Cardiac muscle cell (in vitro differentiated cells and primary cell): Measurements from ENCODE around the gene NES. TPM values are rescaled to one million over a fixed set of nuclear protein-coding genes. Genes with fewer than 3 reads are reported as not detected.

Experiments
- DNase-seq, 2 donors: peaks; one replicate each; pipeline versions ENCODE4 v3.0.0 to v3.0.0-alpha.2; 2010 to 2017; ENCODE audit warnings: low read depth in 1 of 2, low spot score in 1 of 2
- H3K27ac ChIP-seq: fragments of 200-600 bp; sonication (generic); 2 replicates; pipeline ENCODE4 v1.5.1; 2016
- H3K27me3 ChIP-seq: fragments of 200-600 bp; sonication (generic); 2 replicates; pipeline ENCODE4 v1.6.0; 2016; ENCODE audit warnings: control low read depth
- H3K36me3 ChIP-seq: fragments of 200-600 bp; sonication (generic); 2 replicates; pipeline ENCODE4 v1.5.1; 2016; ENCODE audit warnings: control low read depth
- H3K4me1 ChIP-seq: fragments of 200-600 bp; sonication (generic); 2 replicates; pipeline ENCODE4 v1.8.1; 2017; ENCODE audit warnings: low read depth, mild to moderate bottlenecking, mixed run types
- H3K4me3 ChIP-seq: fragments of 200-600 bp; sonication (generic); 2 replicates; pipeline ENCODE4 v1.5.1; 2016; ENCODE audit warnings: mild to moderate bottlenecking
- H3K9me3 ChIP-seq: fragments of 200-600 bp; sonication (generic); 2 replicates; pipeline ENCODE4 v1.5.1; 2017; ENCODE audit warnings: low read depth, mild to moderate bottlenecking, control low read depth
- polyA plus RNA-seq: library from polyadenylated mRNA; unstranded; fragments of >200 nt; fragmentation: Nextera tagmentation; extraction: Ambion mirVana; gene quantifications from 2 replicates; pipeline ENCODE4 v1.2.1, GENCODE V29; 2016
- total RNA-seq: library from RNA; depleted of rRNA; stranded (reverse); fragments of >200 nt; gene quantifications from 2 replicates; pipeline ENCODE4 v1.2.3, GENCODE V29; 2016
- TF ChIP-seq, protein P1 (sequence below): IDR thresholded peaks from 2 replicates; pipeline ENCODE4 v1.5.1; 2012; ENCODE audit warnings: low read depth, mild to moderate bottlenecking, low read length

The NES gene
- total and polyA plus RNA-seq, 2 experiments from 2014 or later, result 86.5 to 391 TPM

DNA sequence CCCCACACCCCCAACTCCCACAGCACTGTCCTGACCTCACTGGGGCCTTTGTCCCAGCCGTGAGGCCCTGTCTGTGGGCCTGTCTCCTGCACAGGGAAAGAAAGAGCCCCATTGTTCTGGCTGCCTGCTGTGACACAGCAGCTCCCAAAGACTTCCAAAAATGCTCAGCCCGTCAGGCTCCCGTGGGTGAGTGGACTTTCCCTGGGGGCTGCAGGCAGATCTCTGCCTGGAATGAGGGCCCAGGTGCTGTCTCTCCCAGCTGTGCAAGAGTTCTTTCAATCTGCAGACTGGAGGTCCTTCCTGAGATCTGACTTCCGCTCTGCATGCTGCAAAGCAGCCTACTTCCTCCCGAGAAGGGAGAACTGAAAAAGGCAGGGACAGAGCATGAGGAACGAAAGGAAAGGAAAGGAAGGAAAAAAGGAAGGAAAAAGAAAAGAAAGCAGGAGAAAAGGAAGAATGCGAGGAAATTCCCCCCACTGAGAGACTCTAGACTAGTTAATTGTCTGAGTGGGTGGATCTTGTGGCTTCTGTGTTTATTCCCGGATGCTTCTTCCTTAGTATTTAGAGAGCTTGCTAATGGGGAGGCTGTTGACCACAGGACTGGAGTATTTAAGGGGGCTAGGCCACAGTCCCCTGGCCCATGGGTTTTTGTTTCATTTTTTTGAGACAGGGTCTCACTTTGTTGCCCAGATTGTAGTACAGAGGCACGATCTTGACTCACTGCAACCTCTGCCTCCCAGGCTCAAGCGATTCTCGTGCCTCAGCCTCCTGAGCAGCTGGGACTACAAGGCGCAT, 15.0 kb downstream of the NES start:
- Histone ChIP-seq H3K4me3 (no peak overlapping the region), H3K4me1 (peaks cover 68% of the 10 kb centered on the region), H3K9me3 (no peaks in the 10 kb centered on the region), H3K36me3 (no peaks in the 10 kb centered on the region), H3K27ac (peak overlapping the region; percentile 100), H3K27me3 (peaks cover 8% of the 10 kb centered on the region)
- TF ChIP-seq, protein P1, sequence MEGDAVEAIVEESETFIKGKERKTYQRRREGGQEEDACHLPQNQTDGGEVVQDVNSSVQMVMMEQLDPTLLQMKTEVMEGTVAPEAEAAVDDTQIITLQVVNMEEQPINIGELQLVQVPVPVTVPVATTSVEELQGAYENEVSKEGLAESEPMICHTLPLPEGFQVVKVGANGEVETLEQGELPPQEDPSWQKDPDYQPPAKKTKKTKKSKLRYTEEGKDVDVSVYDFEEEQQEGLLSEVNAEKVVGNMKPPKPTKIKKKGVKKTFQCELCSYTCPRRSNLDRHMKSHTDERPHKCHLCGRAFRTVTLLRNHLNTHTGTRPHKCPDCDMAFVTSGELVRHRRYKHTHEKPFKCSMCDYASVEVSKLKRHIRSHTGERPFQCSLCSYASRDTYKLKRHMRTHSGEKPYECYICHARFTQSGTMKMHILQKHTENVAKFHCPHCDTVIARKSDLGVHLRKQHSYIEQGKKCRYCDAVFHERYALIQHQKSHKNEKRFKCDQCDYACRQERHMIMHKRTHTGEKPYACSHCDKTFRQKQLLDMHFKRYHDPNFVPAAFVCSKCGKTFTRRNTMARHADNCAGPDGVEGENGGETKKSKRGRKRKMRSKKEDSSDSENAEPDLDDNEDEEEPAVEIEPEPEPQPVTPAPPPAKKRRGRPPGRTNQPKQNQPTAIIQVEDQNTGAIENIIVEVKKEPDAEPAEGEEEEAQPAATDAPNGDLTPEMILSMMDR, result no peak
- DNase-seq, result peak in 1 of 2 donors; percentile 53

DNA sequence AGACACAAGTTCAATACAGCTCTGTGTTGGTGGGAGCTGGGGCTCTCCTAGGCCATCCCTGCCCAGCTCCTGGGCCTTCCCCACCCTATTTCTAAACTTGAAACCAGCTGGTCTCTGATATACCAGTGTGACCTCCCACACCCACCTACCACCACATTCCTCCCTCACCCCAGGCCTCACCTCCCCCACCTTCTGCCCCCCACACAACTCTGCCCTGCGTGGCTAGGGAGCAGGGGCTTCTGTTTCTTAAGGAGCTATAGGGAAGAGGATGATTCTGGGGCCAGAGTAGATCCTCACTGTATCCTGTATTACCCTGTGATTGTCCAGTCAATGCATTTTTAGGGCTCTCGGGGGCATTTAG, 16.5 kb downstream of the NES start:
- peaks cover 60% of the 10 kb centered on the region for H3K4me1 ChIP-seq
- H3K4me3 ChIP-seq, result no peak overlapping the region
- H3K9me3 ChIP-seq, result no peaks in the 10 kb centered on the region
- peaks cover 22% of the 10 kb centered on the region for H3K27me3 ChIP-seq
- no peaks in the 10 kb centered on the region for H3K36me3 ChIP-seq
- H3K27ac ChIP-seq, result peak overlapping the region; percentile 100
- DNase-seq, result no peak
- TF ChIP-seq, protein P1, result no peak

DNA sequence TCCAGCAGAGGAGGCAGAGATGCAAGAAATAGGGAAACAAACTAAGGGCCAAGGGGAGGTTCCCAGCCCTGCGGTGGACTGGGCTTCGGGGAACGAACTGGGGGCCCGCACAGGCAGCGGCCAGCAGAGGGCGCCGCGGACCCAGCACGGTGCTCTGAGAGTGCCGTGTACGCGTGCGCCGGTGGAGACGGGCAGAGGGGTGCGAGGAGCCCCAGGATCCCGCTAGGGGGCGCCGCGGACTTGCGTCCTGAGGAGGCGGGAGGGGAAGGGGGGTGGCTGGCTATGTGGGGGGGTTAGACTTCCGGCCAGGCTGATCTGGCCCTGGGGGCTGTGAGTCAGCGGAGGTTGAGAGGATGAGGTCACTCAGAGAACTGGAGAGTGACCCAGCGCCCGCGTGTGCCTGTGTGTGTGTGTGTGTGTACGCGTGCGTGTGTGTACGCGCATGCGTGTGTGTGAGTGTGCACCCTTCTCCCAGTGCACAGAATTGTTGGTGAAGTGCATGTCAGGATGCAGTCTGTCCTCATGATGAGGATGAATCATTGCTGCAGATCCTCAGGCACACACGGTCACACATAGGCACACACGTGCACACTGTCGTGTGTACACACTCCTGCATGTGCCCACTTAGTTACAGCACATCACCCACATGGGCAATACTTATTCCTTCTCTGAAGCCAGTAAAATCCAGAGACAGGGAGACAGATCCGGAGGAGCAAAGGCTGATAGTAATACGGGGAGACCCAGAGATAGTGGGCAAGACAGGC, 17.0 kb downstream of the NES start:
- peak overlapping the region; percentile 100 for H3K27ac ChIP-seq
- peaks cover 28% of the 10 kb centered on the region for H3K27me3 ChIP-seq
- no peak overlapping the region for H3K4me3 ChIP-seq
- TF ChIP-seq, protein P1, result peak; percentile 99
- peaks cover 54% of the 10 kb centered on the region for H3K4me1 ChIP-seq
- no peaks in the 10 kb centered on the region for H3K9me3 ChIP-seq
- peak; percentile 99 for DNase-seq
- no peaks in the 10 kb centered on the region for H3K36me3 ChIP-seq

DNA sequence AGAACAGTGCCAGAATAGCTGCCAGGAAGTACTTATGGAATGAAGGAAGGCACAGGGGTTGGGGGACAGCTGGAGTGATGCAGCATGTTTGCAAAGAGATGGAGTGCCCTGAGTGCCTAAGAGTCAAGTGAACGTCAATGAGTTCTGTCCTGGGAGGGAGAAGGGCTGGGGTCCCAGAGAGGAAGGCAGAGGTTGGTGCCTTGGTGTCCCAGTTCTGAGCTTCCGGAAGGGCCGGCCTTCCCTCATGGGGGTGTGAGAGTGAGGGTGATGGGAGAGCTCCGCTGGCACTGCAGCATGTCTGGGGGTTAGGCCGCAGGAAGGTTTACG, 17.6 kb downstream of the NES start:
- Histone ChIP-seq H3K27ac (no peak overlapping the region), H3K27me3 (peaks cover 33% of the 10 kb centered on the region), H3K4me3 (no peak overlapping the region), H3K36me3 (no peaks in the 10 kb centered on the region), H3K9me3 (no peaks in the 10 kb centered on the region), H3K4me1 (peaks cover 51% of the 10 kb centered on the region)
- no peak for DNase-seq
- TF ChIP-seq, protein P1, result no peak

DNA sequence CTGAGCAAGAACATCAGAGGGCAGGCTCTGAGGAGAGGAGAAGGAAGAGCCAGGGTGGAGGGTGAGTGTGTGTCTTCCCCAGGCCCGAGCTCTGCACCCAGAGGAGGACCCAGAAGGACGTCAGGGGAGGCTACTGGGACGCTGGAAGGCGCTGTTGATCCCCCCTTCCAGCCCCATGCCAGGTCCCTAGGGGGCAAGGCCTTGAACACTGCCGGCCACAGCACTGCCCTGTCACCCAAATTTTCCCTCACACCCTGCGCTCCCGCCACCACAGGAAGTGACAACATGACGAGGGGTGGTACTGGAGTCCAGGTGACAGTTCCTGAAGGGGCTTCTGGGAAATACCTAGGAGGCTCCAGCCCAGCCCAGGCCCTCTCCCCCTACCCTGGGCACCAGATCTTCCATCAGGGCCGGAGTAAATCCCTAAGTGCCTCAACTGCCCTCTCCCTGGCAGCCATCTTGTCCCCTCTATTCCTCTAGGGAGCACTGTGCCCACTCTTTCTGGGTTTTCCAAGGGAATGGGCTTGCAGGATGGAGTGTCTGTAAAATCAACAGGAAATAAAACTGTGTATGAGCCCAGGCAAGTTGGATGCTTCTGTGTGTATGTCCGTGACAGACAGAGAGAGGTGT, 18.1 kb downstream of the NES start:
- no peak overlapping the region for H3K27ac ChIP-seq
- H3K4me1 ChIP-seq, result peaks cover 46% of the 10 kb centered on the region
- TF ChIP-seq, protein P1, result no peak
- H3K9me3 ChIP-seq, result no peaks in the 10 kb centered on the region
- H3K36me3 ChIP-seq, result no peaks in the 10 kb centered on the region
- no peak for DNase-seq
- no peak overlapping the region for H3K4me3 ChIP-seq
- peaks cover 39% of the 10 kb centered on the region for H3K27me3 ChIP-seq
